Measurements from ENCODE around the gene GIT1. TPM values are rescaled to one million over a fixed set of nuclear protein-coding genes. Genes with fewer than 3 reads are reported as not detected.
A peak's percentile ranks its signal among the peaks of the same experiment; 100 is the strongest.

GIT1 gene
- total and polyA plus RNA-seq, 2 of the 13 experiments (the other 11 are each of a cell fraction or from before 2014, with no cell fraction given): 14.2 to 30.8 TPM

DNA sequence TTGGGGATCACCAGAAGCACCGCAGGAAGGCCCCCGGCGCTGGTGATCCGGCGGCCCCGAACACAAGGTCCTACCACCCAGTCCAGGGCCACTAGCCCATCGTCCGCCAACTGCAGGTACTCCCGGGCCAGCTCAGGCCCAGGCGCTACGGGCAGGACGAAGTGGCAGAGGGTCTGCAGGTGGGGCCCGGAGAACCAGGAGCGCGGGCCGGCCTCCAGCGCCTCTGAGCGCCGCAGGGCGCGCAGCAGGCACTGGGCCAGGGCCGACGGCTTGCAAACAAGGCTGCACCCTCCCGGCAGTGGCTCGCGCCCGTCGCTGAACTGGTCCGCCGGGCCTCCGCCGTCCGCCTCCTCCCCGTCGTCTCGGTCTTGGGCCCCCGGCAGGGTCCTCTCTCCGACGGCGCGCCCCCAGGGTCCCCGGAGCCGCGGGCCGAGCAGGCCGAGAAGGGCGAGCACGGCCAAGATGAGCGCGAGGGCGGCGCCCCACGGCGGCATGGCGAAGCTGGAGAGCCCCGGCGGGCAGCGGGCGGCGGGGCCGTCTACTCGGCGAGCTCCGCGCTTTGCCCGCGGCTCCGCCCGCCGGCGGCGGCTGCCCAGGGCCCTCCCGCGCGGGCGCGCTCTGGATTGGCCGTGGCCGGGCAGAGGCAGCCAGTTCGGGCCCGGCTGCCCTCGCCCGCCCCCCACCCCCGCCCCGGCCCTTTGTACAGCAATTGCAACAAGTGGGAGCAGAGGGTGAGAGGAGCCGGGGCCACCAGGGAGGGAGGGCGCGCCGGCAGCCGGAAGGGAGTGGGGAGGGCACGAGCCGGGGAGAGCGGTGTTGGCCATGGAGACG lies 22.8 kb downstream of the GIT1 start, which contains the start of gene ABHD15 (continued):
- peak; percentile 57; the same call in 1 of the 2 replicates for TF ChIP-seq GABPB1 (CRISPR knock-in tag; IDR thresholded peaks at IDR 0.05)
- no peak for TF ChIP-seq GABPA (IDR thresholded peaks at IDR 0.05; ENCODE audit: low read depth, low read length)
- TF ChIP-seq GABPA (CRISPR knock-in tag; IDR thresholded peaks at IDR 0.05; ENCODE audit: low read depth): no peak
- no peak for TF ChIP-seq ZNF354B (CRISPR knock-in tag; IDR thresholded peaks at IDR 0.05)
- no peak for TF ChIP-seq TCF7 (IDR thresholded peaks at IDR 0.05; ENCODE audit: low read depth)
- TF ChIP-seq ATF7-NPFF (CRISPR knock-in tag; IDR thresholded peaks at IDR 0.05; ENCODE audit: low read depth): 0 out of 2 replicates have a peak, but pooled peaks have one; percentile 40
- 0 out of 2 replicates have a peak, but pooled peaks have one; percentile 66 for TF ChIP-seq NRL (CRISPR knock-in tag; IDR thresholded peaks at IDR 0.05; ENCODE audit: borderline replicate concordance)
- no peak for TF ChIP-seq SRSF4 (IDR thresholded peaks at IDR 0.05; ENCODE audit: low read depth, low read length, poor library complexity, severe bottlenecking)
- TF ChIP-seq ZNF761 (CRISPR knock-in tag; conservative IDR thresholded peaks at IDR 0.05): no peak
- TF ChIP-seq, protein P1, sequence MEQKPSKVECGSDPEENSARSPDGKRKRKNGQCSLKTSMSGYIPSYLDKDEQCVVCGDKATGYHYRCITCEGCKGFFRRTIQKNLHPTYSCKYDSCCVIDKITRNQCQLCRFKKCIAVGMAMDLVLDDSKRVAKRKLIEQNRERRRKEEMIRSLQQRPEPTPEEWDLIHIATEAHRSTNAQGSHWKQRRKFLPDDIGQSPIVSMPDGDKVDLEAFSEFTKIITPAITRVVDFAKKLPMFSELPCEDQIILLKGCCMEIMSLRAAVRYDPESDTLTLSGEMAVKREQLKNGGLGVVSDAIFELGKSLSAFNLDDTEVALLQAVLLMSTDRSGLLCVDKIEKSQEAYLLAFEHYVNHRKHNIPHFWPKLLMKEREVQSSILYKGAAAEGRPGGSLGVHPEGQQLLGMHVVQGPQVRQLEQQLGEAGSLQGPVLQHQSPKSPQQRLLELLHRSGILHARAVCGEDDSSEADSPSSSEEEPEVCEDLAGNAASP (CRISPR knock-in tag; IDR thresholded peaks at IDR 0.05; ENCODE audit: borderline replicate concordance): no peak
- TF ChIP-seq ZNF383 (CRISPR knock-in tag; IDR thresholded peaks at IDR 0.05; ENCODE audit: borderline replicate concordance): no peak
- no peak for TF ChIP-seq KLF11 (CRISPR knock-in tag; IDR thresholded peaks at IDR 0.05)
- TF ChIP-seq, protein P2, sequence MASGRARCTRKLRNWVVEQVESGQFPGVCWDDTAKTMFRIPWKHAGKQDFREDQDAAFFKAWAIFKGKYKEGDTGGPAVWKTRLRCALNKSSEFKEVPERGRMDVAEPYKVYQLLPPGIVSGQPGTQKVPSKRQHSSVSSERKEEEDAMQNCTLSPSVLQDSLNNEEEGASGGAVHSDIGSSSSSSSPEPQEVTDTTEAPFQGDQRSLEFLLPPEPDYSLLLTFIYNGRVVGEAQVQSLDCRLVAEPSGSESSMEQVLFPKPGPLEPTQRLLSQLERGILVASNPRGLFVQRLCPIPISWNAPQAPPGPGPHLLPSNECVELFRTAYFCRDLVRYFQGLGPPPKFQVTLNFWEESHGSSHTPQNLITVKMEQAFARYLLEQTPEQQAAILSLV (CRISPR knock-in tag; IDR thresholded peaks at IDR 0.05; ENCODE audit: borderline replicate concordance): 0 out of 2 replicates have a peak, but pooled peaks have one; percentile 21
- no peak for TF ChIP-seq FOXP1 (IDR thresholded peaks at IDR 0.05)
- no peak for TF ChIP-seq FOXP1 (CRISPR knock-in tag; IDR thresholded peaks at IDR 0.05)
- TF ChIP-seq ZNF296 (CRISPR knock-in tag; conservative IDR thresholded peaks at IDR 0.05): no peak
- peak; percentile 58 for TF ChIP-seq ZNF883 (CRISPR knock-in tag; IDR thresholded peaks at IDR 0.05; ENCODE audit: not compliant biosample characterization)
- TF ChIP-seq TAF15 (IDR thresholded peaks at IDR 0.05; ENCODE audit: low read depth, low read length, poor library complexity, severe bottlenecking): no peak
- peak; percentile 68; the same call in 1 of the 2 replicates for TF ChIP-seq ZNF703 (CRISPR knock-in tag; IDR thresholded peaks at IDR 0.05; ENCODE audit: borderline replicate concordance)
- TF ChIP-seq ZNF556 (CRISPR knock-in tag; IDR thresholded peaks at IDR 0.05; ENCODE audit: borderline replicate concordance): no peak
- TF ChIP-seq ZMYM2 (CRISPR knock-in tag; IDR thresholded peaks at IDR 0.05): no peak
- TF ChIP-seq ZNF143 (CRISPR knock-in tag; IDR thresholded peaks at IDR 0.05): no peak
- no peak for TF ChIP-seq IKZF4 (CRISPR knock-in tag; IDR thresholded peaks at IDR 0.05; ENCODE audit: borderline replicate concordance, low read depth, not compliant biosample characterization)
- peak; percentile 17; the same call in 1 of the 2 replicates for TF ChIP-seq YEATS4 (CRISPR knock-in tag; IDR thresholded peaks at IDR 0.05; ENCODE audit: borderline replicate concordance)
- no peak for TF ChIP-seq SSRP1 (CRISPR knock-in tag; IDR thresholded peaks at IDR 0.05)
- no peak for TF ChIP-seq MAZ (IDR thresholded peaks at IDR 0.05; ENCODE audit: borderline replicate concordance, low read depth, low read length)
- peak; percentile 68 for TF ChIP-seq MAZ (CRISPR knock-in tag; IDR thresholded peaks at IDR 0.05; ENCODE audit: low read depth)
- no peak for TF ChIP-seq ZMYM3 (CRISPR knock-in tag; IDR thresholded peaks at IDR 0.05)
- TF ChIP-seq ZNF558 (CRISPR knock-in tag; IDR thresholded peaks at IDR 0.05; ENCODE audit: borderline replicate concordance): peak; percentile 41; the same call in 1 of the 2 replicates
- TF ChIP-seq GATA4 (IDR thresholded peaks at IDR 0.05; ENCODE audit: borderline replicate concordance, low read depth): no peak
